Lower lobe of right lung (tissue), 2 donors: Measurements from ENCODE around the gene NFAM1. TPM values are rescaled to one million over a fixed set of nuclear protein-coding genes. Genes with fewer than 3 reads are reported as not detected.

Source experiments
- ATAC-seq, 2 donors: fragments of 200-7000 bp; cut with Tn5 transposase; one replicate each; pipeline ENCODE4 v1.9.1; 2020 to 2022; ENCODE audit warnings: mild to moderate bottlenecking in 2 of 2, moderate library complexity in 2 of 2
- DNase-seq: peaks from one replicate; pipeline ENCODE4 v3.0.0-alpha.2; 2020
- H3K27ac ChIP-seq: fragments of 200-600 bp; one replicate; pipeline ENCODE4 v1.8.0; 2022
- H3K27me3 ChIP-seq: fragments of 200-600 bp; one replicate; pipeline ENCODE4 v1.8.0; 2022; ENCODE audit warnings: low read depth
- H3K36me3 ChIP-seq: fragments of 200-600 bp; one replicate; pipeline ENCODE4 v1.8.0; 2022; ENCODE audit warnings: mild to moderate bottlenecking
- H3K4me1 ChIP-seq: fragments of 200-600 bp; one replicate; pipeline ENCODE4 v1.8.0; 2022
- H3K4me3 ChIP-seq: fragments of 200-600 bp; one replicate; pipeline ENCODE4 v1.8.0; 2022; ENCODE audit warnings: mild to moderate bottlenecking
- H3K9me3 ChIP-seq: fragments of 200-600 bp; one replicate; pipeline ENCODE4 v1.8.0; 2022
- CTCF ChIP-seq: fragments of 200-600 bp; IDR thresholded peaks from one replicate; pipeline ENCODE4 v1.8.0; 2022; ENCODE audit warnings: antibody characterized with exemption, mild to moderate bottlenecking
- intact Hi-C: fragments of 100-400 bp; cut with DNase I; formaldehyde crosslinking; loops from one replicate; pipeline ENCODE4 v1.11.0; 2022
- total RNA-seq: library from RNA; stranded (reverse); fragmentation: NEBNext Ultra II Directional; extraction: Animal tissue kit (Norgen Biotek cat#: 25700); gene quantifications from one replicate; pipeline ENCODE4 v1.2.1, GENCODE V29; 2021
- donor health status: DM: no; HTN: yes; CAD: no; lungs with severe emphysema.

NFAM1 gene
- total RNA-seq, 1 donor from 2014 or later: 21.8 TPM

- Histone ChIP-seq H3K27ac (no peak overlapping the region), H3K27me3 (no peaks in the 10 kb centered on the region), H3K4me3 (no peak overlapping the region), H3K4me1 (no peaks in the 10 kb centered on the region), H3K9me3 (no peaks in the 10 kb centered on the region), H3K36me3 (no peaks in the 10 kb centered on the region)
- intact Hi-C loops: no loop called here
- ATAC-seq (no peak), DNase-seq (no peak)
- TF ChIP-seq CTCF: no peak
These were observed 78.1 kb downstream of the NFAM1 start for GRCh38 chr22:42353883-42354727.

- Histone ChIP-seq H3K9me3 (no peaks in the 10 kb centered on the region), H3K27me3 (no peaks in the 10 kb centered on the region), H3K27ac (no peak overlapping the region), H3K36me3 (no peaks in the 10 kb centered on the region), H3K4me3 (no peak overlapping the region), H3K4me1 (no peaks in the 10 kb centered on the region)
- ATAC-seq (no peak), DNase-seq (no peak)
- intact Hi-C loops: no loop called here
- TF ChIP-seq CTCF: no peak
These were observed 81.8 kb downstream of the NFAM1 start for GRCh38 chr22:42350373-42350772.

GRCh38 chr22:42347281-42347824 is 84.8 kb downstream of the NFAM1 start:
- no peaks in the 10 kb centered on the region for H3K4me1 ChIP-seq
- intact Hi-C loops: no loop called here
- H3K4me3 ChIP-seq: no peak overlapping the region
- H3K27ac ChIP-seq: no peak overlapping the region
- TF ChIP-seq CTCF: no peak
- ATAC-seq (no peak), DNase-seq (no peak)
- H3K27me3 ChIP-seq: peaks cover 13% of the 10 kb centered on the region
- no peaks in the 10 kb centered on the region for H3K9me3 ChIP-seq
- H3K36me3 ChIP-seq: no peaks in the 10 kb centered on the region

GRCh38 chr22:42346722-42347121 is 85.5 kb downstream of the NFAM1 start:
- Histone ChIP-seq H3K9me3 (no peaks in the 10 kb centered on the region), H3K27me3 (peaks cover 17% of the 10 kb centered on the region), H3K36me3 (no peaks in the 10 kb centered on the region), H3K27ac (no peak overlapping the region), H3K4me3 (no peak overlapping the region), H3K4me1 (no peaks in the 10 kb centered on the region)
- DNase-seq: no peak
- no peak for ATAC-seq
- intact Hi-C loops: no loop called here
- no peak for TF ChIP-seq CTCF

GRCh38 chr22:42345458-42345857 is 86.7 kb downstream of the NFAM1 start:
- Histone ChIP-seq H3K4me3 (no peak overlapping the region), H3K4me1 (no peaks in the 10 kb centered on the region), H3K27me3 (peaks cover 26% of the 10 kb centered on the region), H3K36me3 (no peaks in the 10 kb centered on the region), H3K27ac (no peak overlapping the region), H3K9me3 (no peaks in the 10 kb centered on the region)
- ATAC-seq (no peak), DNase-seq (no peak)
- intact Hi-C loops: no loop called here
- TF ChIP-seq CTCF: no peak
